Muscle of leg (tissue), 11 donors: Measurements from ENCODE around the gene NODAL. TPM values are rescaled to one million over a fixed set of nuclear protein-coding genes. Genes with fewer than 3 reads are reported as not detected.

ENCODE experiments used
- DNase-seq: peaks from one replicate; pipeline ENCODE4 v3.0.0; 2013
- H3K27ac ChIP-seq: one replicate; pipeline ENCODE4 v1.5.1; 2013; ENCODE audit warnings: mild to moderate bottlenecking, low read length, control low read depth
- H3K27me3 ChIP-seq: one replicate; pipeline ENCODE4 v1.6.1; 2013; ENCODE audit warnings: low read length; ENCODE audit not compliant: control insufficient read depth, insufficient read depth
- H3K36me3 ChIP-seq: one replicate; pipeline ENCODE4 v1.6.1; 2013; ENCODE audit warnings: low read length; ENCODE audit not compliant: control insufficient read depth, insufficient read depth
- H3K4me1 ChIP-seq: one replicate; pipeline ENCODE4 v1.6.1; 2013; ENCODE audit warnings: low read length; ENCODE audit not compliant: control insufficient read depth, insufficient read depth
- H3K4me3 ChIP-seq: one replicate; pipeline ENCODE4 v1.5.1; 2013; ENCODE audit warnings: low read length, control low read depth
- H3K9me3 ChIP-seq: replicated peaks from 2 replicates; pipeline ENCODE4 v1.6.1; 2013; ENCODE audit warnings: low read depth, low read length; ENCODE audit not compliant: control insufficient read depth
- WGBS: methylation state at CpG from one replicate; pipeline ENCODE4 v1.1.5; 2013; ENCODE audit warnings: missing lambda C conversion rate; ENCODE audit not compliant: insufficient coverage; 5-methylcytosine and 5-hydroxymethylcytosine counted together
- polyA plus RNA-seq, 8 donors: library from polyadenylated mRNA; unstranded; fragments of 120-200 nt; gene quantifications; one replicate each; pipeline versions ENCODE4 v1.2.1 to v1.2.3, GENCODE V29; 2013; ENCODE audit warnings: inconsistent platforms in 1 of 8, low replicate concordance in 1 of 8; ENCODE audit not compliant: insufficient read length in 8 of 8, insufficient read depth in 1 of 8
- total RNA-seq: library from RNA; stranded (reverse); fragments of 120-200 nt; gene quantifications from one replicate; pipeline ENCODE4 v1.2.4, GENCODE V29; 2013

NODAL gene
- total and polyA plus RNA-seq, 9 donors: 0.04 to 0.53 (median 0.22) TPM

- H3K9me3 ChIP-seq: no peaks in the 10 kb centered on the region
- peaks cover 41% of the 10 kb centered on the region for H3K4me1 ChIP-seq
- no peak overlapping the region for H3K4me3 ChIP-seq
- H3K27ac ChIP-seq: no peak overlapping the region
- no peak for DNase-seq
- 51% methylated on average over 2 of the region's 2 CpGs for WGBS
- H3K27me3 ChIP-seq: peaks cover 4% of the 10 kb centered on the region
- H3K36me3 ChIP-seq: no peaks in the 10 kb centered on the region
These were observed 6.8 kb upstream of the NODAL start for GRCh38 chr10:70448236-70448635.

DNA sequence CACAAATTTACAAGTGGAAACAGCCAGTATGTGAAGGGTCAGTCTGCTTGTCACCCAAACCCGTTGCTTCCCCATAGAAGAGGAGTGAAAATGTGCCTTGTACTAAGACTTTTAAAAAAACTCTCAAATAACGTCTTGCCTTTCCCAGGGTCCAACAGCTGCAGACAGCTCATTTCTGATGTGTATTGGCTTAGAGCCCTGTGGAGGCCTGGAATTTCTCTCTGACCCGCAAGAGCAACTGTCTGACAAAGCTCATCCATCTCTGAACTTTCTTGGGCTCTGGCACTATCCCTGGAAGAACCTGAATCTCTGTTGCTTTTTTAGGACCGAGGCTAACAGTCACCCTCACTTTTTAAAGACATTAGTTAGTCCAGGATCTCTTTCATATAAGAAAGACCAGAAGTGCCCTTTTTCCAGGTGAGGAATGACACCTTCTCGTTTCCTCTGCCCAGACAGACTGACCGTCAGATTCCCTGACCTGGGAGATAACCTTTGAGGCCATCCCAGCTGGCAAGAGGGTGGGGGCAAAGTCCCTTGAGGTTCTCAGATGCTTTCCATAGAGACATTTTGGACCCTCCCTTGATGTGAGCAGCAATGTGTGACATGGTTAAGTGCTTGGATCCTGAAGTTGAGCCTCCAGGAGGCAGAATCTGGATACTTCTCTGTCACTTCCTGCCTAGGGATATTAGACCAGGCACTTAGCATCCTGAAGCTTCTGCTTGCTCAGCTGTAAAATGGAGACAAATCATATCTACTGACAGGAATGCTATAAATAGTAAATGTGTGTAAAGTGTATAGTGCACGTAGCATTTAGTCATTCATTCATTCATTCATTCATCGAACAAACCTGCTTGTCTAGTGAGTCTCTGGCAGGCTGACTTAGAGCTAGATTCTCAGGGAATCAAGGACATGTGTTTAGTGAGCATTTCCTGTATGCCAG is 4.5 kb upstream of the NODAL start:
- Histone ChIP-seq H3K9me3 (no peaks in the 10 kb centered on the region), H3K27ac (peak overlapping the region; percentile 70), H3K4me3 (no peak overlapping the region), H3K27me3 (peaks cover 25% of the 10 kb centered on the region), H3K4me1 (peaks cover 42% of the 10 kb centered on the region), H3K36me3 (no peaks in the 10 kb centered on the region)
- peak; percentile 89 for DNase-seq
- WGBS: 0% methylated on average over 1 of the region's 8 CpGs

DNA sequence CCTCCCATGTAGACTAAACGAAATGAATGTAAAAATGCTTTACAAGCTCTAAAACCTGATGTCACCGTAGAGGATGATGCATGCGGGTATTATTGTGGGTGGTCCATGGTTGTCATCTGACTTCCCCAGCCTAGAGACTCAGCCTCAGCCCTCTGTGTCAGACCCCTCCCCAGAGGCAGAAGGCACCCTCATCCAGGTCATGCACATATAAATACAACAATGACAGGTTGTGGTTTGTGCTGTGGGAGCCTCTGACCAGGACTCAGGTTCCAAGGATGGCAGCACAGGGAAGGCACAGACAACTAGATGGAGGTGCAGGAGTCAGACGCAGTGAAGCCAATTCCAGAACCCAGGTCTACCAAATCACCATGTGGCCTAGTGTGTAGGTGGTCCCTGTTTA is 3.3 kb upstream of the NODAL start:
- no peaks in the 10 kb centered on the region for H3K9me3 ChIP-seq
- H3K27me3 ChIP-seq: peaks cover 34% of the 10 kb centered on the region
- no peaks in the 10 kb centered on the region for H3K36me3 ChIP-seq
- WGBS: no CpG with 5 or more reads among the region's 4 CpGs
- no peak overlapping the region for H3K4me3 ChIP-seq
- no peak for DNase-seq
- H3K27ac ChIP-seq: no peak overlapping the region
- peaks cover 49% of the 10 kb centered on the region for H3K4me1 ChIP-seq

DNA sequence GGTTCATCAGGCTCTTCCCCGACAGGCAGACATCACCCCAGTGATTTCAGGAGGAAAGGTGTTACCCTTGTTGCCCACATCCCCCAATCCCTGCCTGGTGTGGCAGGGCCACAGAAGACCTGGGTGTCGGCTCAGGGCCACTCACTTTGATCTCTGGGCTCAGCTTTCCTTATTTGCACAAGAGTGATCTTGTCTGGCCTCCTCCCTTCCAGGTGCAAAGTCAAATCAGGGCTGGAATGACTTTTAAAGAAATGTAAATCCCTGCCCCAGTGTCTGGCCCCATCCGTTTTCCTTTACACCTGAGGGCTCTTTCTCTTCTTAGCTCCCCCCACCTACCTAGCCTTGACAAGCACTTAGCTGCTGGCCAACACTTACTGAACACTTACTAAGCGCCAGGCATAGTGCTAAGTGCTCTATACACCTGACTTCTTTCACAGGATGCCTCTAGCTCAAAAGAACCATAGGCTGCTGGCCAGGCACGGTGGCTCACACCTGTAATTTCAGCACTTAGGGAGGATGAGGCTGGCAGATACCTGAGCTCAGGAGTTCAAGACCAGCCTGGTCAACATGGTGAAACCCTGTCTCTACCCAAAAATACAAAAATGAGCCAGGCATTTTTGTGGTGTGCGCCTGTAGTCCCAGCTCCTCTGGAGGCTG is 979 bp upstream of the NODAL start:
- H3K4me3 ChIP-seq: no peak overlapping the region
- WGBS: 34% methylated on average over 4 of the region's 6 CpGs
- peaks cover 38% of the 10 kb centered on the region for H3K4me1 ChIP-seq
- no peak for DNase-seq
- H3K36me3 ChIP-seq: no peaks in the 10 kb centered on the region
- no peak overlapping the region for H3K27ac ChIP-seq
- H3K27me3 ChIP-seq: peaks cover 48% of the 10 kb centered on the region
- no peaks in the 10 kb centered on the region for H3K9me3 ChIP-seq

DNA sequence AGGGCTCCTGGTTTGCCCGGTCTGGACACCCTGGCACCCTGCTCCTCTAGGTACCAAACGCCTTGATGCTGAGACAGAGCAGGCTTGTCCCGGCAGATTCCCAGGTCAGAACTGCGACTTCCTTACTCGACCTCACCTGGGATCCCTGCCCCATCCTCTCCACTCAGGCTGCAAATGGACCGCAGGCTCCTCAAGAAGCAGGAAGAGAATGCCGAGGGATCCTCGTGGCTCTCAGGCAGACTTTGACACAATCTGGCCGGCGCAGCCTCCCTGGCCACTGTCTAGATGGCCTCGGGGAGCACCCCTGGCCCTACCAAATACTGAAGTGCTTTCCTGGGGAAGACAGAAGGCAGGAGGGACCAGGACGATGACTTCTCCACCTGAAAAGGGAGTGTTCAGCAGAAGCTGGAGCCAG is 421 bp upstream of the NODAL start:
- Histone ChIP-seq H3K4me3 (no peak overlapping the region), H3K9me3 (no peaks in the 10 kb centered on the region), H3K36me3 (no peaks in the 10 kb centered on the region), H3K27ac (no peak overlapping the region), H3K27me3 (peaks cover 48% of the 10 kb centered on the region), H3K4me1 (peaks cover 32% of the 10 kb centered on the region)
- WGBS: 18% methylated on average over 9 of the region's 12 CpGs
- no peak for DNase-seq

DNA sequence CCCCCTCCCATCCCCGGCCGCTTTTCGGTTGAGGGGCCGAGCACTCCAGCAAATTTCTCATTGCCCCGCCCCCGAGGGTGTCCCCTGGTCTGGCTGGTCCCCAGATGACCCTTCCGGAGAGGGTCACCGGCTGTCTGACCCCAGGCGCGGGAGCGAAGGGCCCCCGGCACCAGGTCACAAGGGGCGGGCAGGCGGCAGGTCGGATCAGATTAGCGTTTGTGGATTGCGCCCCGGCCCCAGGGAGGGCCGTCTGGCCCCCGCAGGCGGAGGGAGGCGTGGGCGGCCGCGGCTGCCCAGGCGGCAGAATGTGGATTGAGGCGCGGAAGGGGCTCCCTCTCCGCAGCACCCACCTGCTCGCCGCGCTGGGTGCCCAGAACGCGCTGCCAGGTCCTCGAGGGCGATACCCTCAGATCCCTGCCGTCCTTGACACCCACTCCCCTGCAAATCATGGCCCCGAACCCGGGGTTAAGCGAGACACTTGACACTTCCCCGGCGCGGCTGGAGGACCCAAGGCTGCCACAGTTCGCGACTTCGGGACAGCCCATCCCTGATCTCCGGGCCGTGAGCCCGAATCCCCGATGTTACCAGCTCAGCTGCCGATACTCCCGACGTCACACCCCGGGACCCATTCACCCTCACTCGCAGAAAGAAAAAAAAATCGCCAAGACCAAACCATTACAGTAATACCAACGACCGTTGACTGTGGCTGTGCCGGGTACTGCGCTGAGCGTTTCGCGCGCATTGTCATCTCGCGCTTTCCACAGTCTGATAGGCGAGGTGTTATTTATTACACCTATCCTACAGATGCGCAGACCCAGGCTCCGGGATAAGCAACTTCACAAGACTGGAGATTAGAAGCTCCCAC is 953 bp downstream of the NODAL start:
- Histone ChIP-seq H3K27ac (no peak overlapping the region), H3K27me3 (peaks cover 48% of the 10 kb centered on the region), H3K4me1 (peaks cover 26% of the 10 kb centered on the region), H3K9me3 (no peaks in the 10 kb centered on the region), H3K4me3 (peak overlapping the region; percentile 9), H3K36me3 (no peaks in the 10 kb centered on the region)
- DNase-seq: no peak
- WGBS: 4% methylated on average over 49 of the region's 69 CpGs

DNA sequence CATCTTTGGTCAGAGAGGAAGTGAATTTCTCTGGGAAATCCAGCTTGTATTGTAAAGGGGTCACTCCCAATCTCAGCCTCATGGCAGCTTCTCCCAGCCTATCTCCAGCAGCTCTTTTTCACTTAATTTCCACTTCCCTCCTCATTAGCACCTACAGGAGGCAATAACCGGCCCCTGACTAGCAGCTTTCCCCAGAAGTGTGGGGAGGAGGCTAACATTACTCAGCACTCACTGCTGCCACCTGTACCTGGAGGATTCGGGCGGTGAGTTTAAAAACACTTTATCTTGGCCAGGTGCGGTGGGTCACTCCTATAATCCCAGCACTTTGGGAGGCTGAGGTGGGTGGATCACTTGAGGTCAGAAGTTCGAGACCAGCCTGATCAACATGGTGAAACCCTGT is 3.8 kb downstream of the NODAL start:
- H3K9me3 ChIP-seq: no peaks in the 10 kb centered on the region
- peaks cover 41% of the 10 kb centered on the region for H3K4me1 ChIP-seq
- H3K27me3 ChIP-seq: peaks cover 43% of the 10 kb centered on the region
- no peak overlapping the region for H3K27ac ChIP-seq
- H3K36me3 ChIP-seq: peaks cover 11% of the 10 kb centered on the region
- 33% methylated on average over 1 of the region's 5 CpGs for WGBS
- no peak overlapping the region for H3K4me3 ChIP-seq
- no peak for DNase-seq

DNA sequence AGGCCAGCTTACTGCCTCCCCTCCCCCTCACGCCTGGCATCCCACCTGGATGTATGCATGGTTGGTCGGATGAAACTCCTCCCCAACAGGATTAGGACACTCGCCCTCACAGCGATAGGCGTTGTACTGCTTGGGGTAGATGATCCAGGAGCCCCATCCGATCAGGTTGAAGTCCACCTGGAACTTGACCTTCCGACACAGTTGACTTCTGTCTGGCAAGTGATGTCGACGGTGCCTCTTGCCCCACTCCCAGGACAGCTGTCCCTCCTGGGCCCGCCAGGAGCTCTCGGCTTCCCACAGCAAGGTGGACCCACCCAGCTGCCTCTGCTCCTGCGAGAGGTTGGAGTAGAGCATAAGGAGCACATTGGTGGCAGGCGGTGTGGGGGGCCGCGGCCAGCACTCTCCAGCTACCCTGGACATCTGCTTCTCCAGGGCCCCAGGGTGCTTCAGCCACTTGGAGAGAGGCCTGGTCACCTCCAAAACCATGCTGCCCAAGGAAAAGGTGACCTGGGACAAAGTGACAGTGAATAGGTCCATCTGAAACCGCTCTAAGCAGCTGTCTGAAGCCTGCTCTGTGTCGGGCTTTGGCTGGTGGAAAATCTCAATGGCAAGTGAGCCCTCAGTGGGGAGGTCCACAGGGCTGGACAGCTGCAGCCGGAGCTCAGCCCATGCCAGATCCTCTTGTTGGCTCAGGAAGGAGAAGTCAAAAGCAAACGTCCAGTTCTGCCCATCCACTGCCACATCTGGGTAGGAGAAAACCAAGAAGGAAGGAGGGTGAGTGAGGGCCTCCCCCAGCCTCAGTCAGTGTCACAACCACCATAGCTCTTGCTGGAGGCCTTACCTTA is 6.0 kb downstream of the NODAL start:
- Histone ChIP-seq H3K36me3 (peaks cover 12% of the 10 kb centered on the region), H3K4me1 (peaks cover 55% of the 10 kb centered on the region), H3K27me3 (peaks cover 21% of the 10 kb centered on the region), H3K4me3 (no peak overlapping the region), H3K27ac (peak overlapping the region; percentile 57), H3K9me3 (no peaks in the 10 kb centered on the region)
- DNase-seq: peak; percentile 72
- 88% methylated on average over 12 of the region's 19 CpGs for WGBS

DNA sequence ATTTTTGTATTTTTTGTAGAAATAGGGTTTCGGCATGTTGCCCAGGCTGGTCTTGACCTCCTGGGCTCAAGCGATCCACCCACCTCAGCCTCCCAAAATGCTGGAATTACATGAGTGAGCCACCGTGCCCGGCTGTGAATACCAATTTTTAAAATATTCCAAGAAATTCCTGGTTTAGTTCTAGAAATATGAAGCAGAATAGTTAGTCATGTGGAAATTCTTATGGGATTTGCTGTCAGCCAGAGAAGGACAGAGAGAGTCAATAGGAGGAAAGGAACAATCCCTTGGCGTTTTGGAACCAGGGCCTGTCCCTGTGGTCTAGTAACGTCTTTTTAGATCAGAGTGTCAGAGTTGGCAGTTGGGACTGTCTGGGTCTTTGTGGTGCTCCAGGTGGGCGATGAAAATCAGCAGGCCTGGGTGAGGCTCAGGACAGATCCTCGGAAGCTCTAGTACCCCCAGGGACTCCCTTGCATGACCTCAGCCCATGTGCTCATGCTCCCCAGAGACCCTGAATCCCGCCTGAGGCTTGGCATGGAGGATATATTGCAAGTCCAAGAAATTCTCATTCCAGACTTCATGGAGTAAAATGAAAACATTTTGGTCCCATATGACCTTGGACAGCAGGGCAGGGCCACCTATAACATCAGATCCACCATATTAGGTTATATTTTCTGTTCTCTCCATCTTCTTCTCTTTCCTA is 7.8 kb downstream of the NODAL start:
- WGBS: 67% methylated on average over 3 of the region's 9 CpGs
- peaks cover 66% of the 10 kb centered on the region for H3K4me1 ChIP-seq
- H3K27ac ChIP-seq: no peak overlapping the region
- no peak overlapping the region for H3K4me3 ChIP-seq
- peaks cover 22% of the 10 kb centered on the region for H3K36me3 ChIP-seq
- DNase-seq: no peak
- H3K27me3 ChIP-seq: peaks cover 4% of the 10 kb centered on the region
- no peaks in the 10 kb centered on the region for H3K9me3 ChIP-seq
